B cell (primary cell): Measurements from ENCODE around the gene NAV2. TPM values are rescaled to one million over a fixed set of nuclear protein-coding genes. Genes with fewer than 3 reads are reported as not detected.

Experiments
- ATAC-seq: fragments of 200-7000 bp; cut with Tn5 transposase; one replicate; pipeline ENCODE4 v1.10.0; 2021; ENCODE audit warnings: low read depth, mild to moderate bottlenecking, moderate number of reproducible peaks, moderate library complexity
- CTCF ChIA-PET: fragments of 350-600 bp; sonication (Branson Sonifier 250); formaldehyde crosslinking; loops from one replicate; lab custom pipeline; 2021; ENCODE audit warnings: antibody characterized with exemption, inconsistent platforms; lab: Charles Lee
- POLR2A ChIA-PET: fragments of 350-600 bp; sonication (Branson Sonifier 250); formaldehyde crosslinking; loops from one replicate; lab custom pipeline; 2021; ENCODE audit warnings: antibody characterized with exemption; lab: Charles Lee
- DNase-seq: peaks from one replicate; pipeline ENCODE4 v3.0.0; 2013
- H2AFZ ChIP-seq: 2 replicates; pipeline ENCODE4 v1.6.1; 2012; ENCODE audit warnings: mild to moderate bottlenecking, low read depth, low read length; ENCODE audit not compliant: insufficient read depth, poor library complexity, severe bottlenecking
- H3K27ac ChIP-seq, 2 donors: 1 replicate in 1 of 2; 2 replicates in 1 of 2; pipeline ENCODE4 v1.5.1; 2012 to 2013; ENCODE audit warnings: low read length in 2 of 2, mild to moderate bottlenecking in 2 of 2, moderate library complexity in 1 of 2
- H3K27me3 ChIP-seq, 4 experiments: fragments of 200-600 bp in 1 of 4; sonication (generic) in 1 of 4; replicated peaks in 1 of 4; 1 replicate in 2 of 4; 2 replicates in 2 of 4; pipeline versions ENCODE4 v1.6.1 to v1.7.0; 2013 to 2016; ENCODE audit warnings: low read length in 3 of 4, mild to moderate bottlenecking in 2 of 4, mixed read lengths in 1 of 4, moderate library complexity in 1 of 4; ENCODE audit not compliant: insufficient read depth in 4 of 4, control insufficient read depth in 3 of 4; ENCODE audit errors: control extremely low read depth in 1 of 4
- H3K36me3 ChIP-seq, 2 experiments: replicated peaks in 1 of 2; 1 replicate in 1 of 2; 2 replicates in 1 of 2; pipeline versions ENCODE4 v1.6.1 to v1.7.1; 2013; ENCODE audit warnings: low read length in 1 of 2; ENCODE audit not compliant: insufficient read depth in 2 of 2, control insufficient read depth in 1 of 2; ENCODE audit errors: control extremely low read depth in 1 of 2, extremely low read depth in 1 of 2
- H3K4me1 ChIP-seq, 2 donors: fragments of 200-600 bp in 1 of 2; sonication (generic) in 1 of 2; 1 replicate in 1 of 2; 2 replicates in 1 of 2; pipeline versions ENCODE4 v1.5.1 to v1.6.1; 2013 to 2017; ENCODE audit warnings: low read length in 2 of 2; ENCODE audit not compliant: control insufficient read depth in 2 of 2, insufficient read depth in 2 of 2
- H3K4me2 ChIP-seq: replicated peaks from 2 replicates; pipeline ENCODE3; 2012; ENCODE audit warnings: mild to moderate bottlenecking, low read depth, low read length; ENCODE audit not compliant: poor library complexity, severe bottlenecking
- H3K4me3 ChIP-seq, 5 experiments: fragments of 200-600 bp in 1 of 5; sonication (generic) in 1 of 5; 1 replicate in 3 of 5; 2 replicates in 2 of 5; pipeline versions ENCODE4 v1.5.1 to v1.7.0; 2011 to 2016; ENCODE audit warnings: low read length in 4 of 5, mild to moderate bottlenecking in 4 of 5, low read depth in 2 of 5, control low read depth in 1 of 5, moderate library complexity in 1 of 5; ENCODE audit not compliant: insufficient read depth in 1 of 5; ENCODE audit errors: control extremely low read depth in 1 of 5, extremely low read depth in 1 of 5
- H3K79me2 ChIP-seq: fragments of 200-600 bp; sonication (generic); one replicate; pipeline ENCODE4 v1.6.0; 2016; ENCODE audit warnings: low read length; ENCODE audit not compliant: control insufficient read depth, insufficient read depth
- H3K9ac ChIP-seq: fragments of 200-600 bp; sonication (generic); 2 replicates; pipeline ENCODE4 v1.6.1; 2017; ENCODE audit warnings: mild to moderate bottlenecking, low read length, moderate library complexity
- H3K9me3 ChIP-seq, 3 donors: one replicate each; pipeline versions ENCODE4 v1.6.1 to v1.7.1; 2013; ENCODE audit warnings: low read length in 2 of 3; ENCODE audit not compliant: control insufficient read depth in 2 of 3, insufficient read depth in 1 of 3; ENCODE audit errors: control extremely low read depth in 1 of 3
- H4K20me1 ChIP-seq: 2 replicates; pipeline ENCODE4 v1.6.0; 2012; ENCODE audit warnings: mild to moderate bottlenecking, low read length; ENCODE audit not compliant: insufficient read depth, control insufficient read depth, poor library complexity, severe bottlenecking
- H3K27ac Mint-ChIP-seq: one replicate; pipeline ENCODE4 v1.8.0; 2021; ENCODE audit warnings: mixed read lengths
- H3K27me3 Mint-ChIP-seq: one replicate; pipeline ENCODE4 v1.8.0; 2021; ENCODE audit warnings: mixed read lengths
- H3K4me1 Mint-ChIP-seq: one replicate; pipeline ENCODE4 v1.8.0; 2021; ENCODE audit warnings: mixed read lengths
- H3K4me3 Mint-ChIP-seq: one replicate; pipeline ENCODE4 v1.8.0; 2021; ENCODE audit warnings: mixed read lengths
- H3K9me3 Mint-ChIP-seq: one replicate; pipeline ENCODE4 v1.8.0; 2022; ENCODE audit warnings: mixed read lengths; ENCODE audit not compliant: insufficient read depth
- CTCF ChIP-seq: fragments of 200-600 bp; IDR thresholded peaks from one replicate; pipeline ENCODE4 v1.8.0; 2022; ENCODE audit warnings: antibody characterized with exemption, mild to moderate bottlenecking
- EZH2 ChIP-seq: IDR thresholded peaks from 2 replicates; pipeline ENCODE4 v1.6.1; 2012; ENCODE audit warnings: borderline replicate concordance, low read depth, mild to moderate bottlenecking, moderate library complexity, low read length; ENCODE audit not compliant: insufficient read depth, poor library complexity, severe bottlenecking
- WGBS: methylation state at CpG from one replicate; pipeline ENCODE4 v1.1.5; 2013; ENCODE audit warnings: missing lambda C conversion rate; ENCODE audit not compliant: insufficient coverage; 5-methylcytosine and 5-hydroxymethylcytosine counted together
- intact Hi-C: fragments of 100-400 bp; cut with micrococcal nuclease; formaldehyde crosslinking; loops from one replicate; pipeline ENCODE4 v1.10.0; 2022
- polyA plus RNA-seq: library from polyadenylated mRNA; depleted of rRNA; stranded (reverse); fragments of >200 nt; gene quantifications from 2 replicates; pipeline ENCODE4 v1.2.3, GENCODE V29; 2012
- total RNA-seq, 2 donors: library from RNA; stranded (reverse); fragments of 120-200 nt in 1 of 2; gene quantifications; 1 replicate in 1 of 2; 2 replicates in 1 of 2; pipeline versions ENCODE4 v1.2.3 to v1.2.4, GENCODE V29; 2013 to 2022

NAV2 gene
- total and polyA plus RNA-seq, 2 donors (not counting 1 experiment from before 2014, with no cell fraction given) = 0.82 to 22.2 TPM

- no peak overlapping the region for H3K4me3 Mint-ChIP-seq
- TF ChIP-seq CTCF (no peak), EZH2 (no peak)
- no peak overlapping the region for H3K4me2 ChIP-seq
- 71% methylated on average over 4 of the region's 5 CpGs for WGBS
- no peaks in the 10 kb centered on the region for H3K36me3 ChIP-seq
- peaks cover 8% of the 10 kb centered on the region for H3K4me1 Mint-ChIP-seq
- no peaks in the 10 kb centered on the region for H3K9me3 Mint-ChIP-seq
- intact Hi-C loops = no loop called here
- ATAC-seq (no peak), DNase-seq (no peak)
- H3K4me3 ChIP-seq = no peak overlapping the region
- H3K27me3 Mint-ChIP-seq = peaks cover 35% of the 10 kb centered on the region
- no peak overlapping the region for H3K27ac ChIP-seq
- H3K9ac ChIP-seq = no peak overlapping the region
- ChIA-PET POLR2A (no interaction called here), CTCF (interaction anchor here (1.9 kb wide), 1 partner anchor 185 kb away, joined by 4 read pairs; no protein-coding TSS in a partner anchor)
- peaks cover 0 to 6% (median 1%) of the 10 kb centered on the region in 4 experiments for H3K27me3 ChIP-seq
- no peak overlapping the region for H2AFZ ChIP-seq
- no peaks in the 10 kb centered on the region for H3K79me2 ChIP-seq
- H3K9me3 ChIP-seq = no peaks in the 10 kb centered on the region
- H3K27ac Mint-ChIP-seq = no peak overlapping the region
- peaks cover 4% of the 10 kb centered on the region in 2 donors for H3K4me1 ChIP-seq
- H4K20me1 ChIP-seq = no peaks in the 10 kb centered on the region
Measured at GRCh38 chr11:19947537-19948114, 235.0 kb downstream of the NAV2 start.

GRCh38 chr11:19949606-19950005, 237.0 kb downstream of the NAV2 start:
- no peak overlapping the region for H3K9ac ChIP-seq
- Mint-ChIP-seq H3K4me3 (no peak overlapping the region), H3K9me3 (no peaks in the 10 kb centered on the region), H3K4me1 (peaks cover 8% of the 10 kb centered on the region), H3K27ac (no peak overlapping the region), H3K27me3 (peaks cover 34% of the 10 kb centered on the region)
- DNase-seq (no peak), ATAC-seq (no peak)
- intact Hi-C loops = loop anchor here (10.0 kb wide), 1 partner anchor 135 kb away; no protein-coding TSS in a partner anchor
- H3K27me3 ChIP-seq = peaks cover 0 to 7% (median 3%) of the 10 kb centered on the region in 4 experiments
- H3K4me1 ChIP-seq = peaks cover 4% of the 10 kb centered on the region in 2 donors
- H3K36me3 ChIP-seq = no peaks in the 10 kb centered on the region
- no peaks in the 10 kb centered on the region for H3K9me3 ChIP-seq
- 90% methylated on average over 3 of the region's 7 CpGs for WGBS
- ChIA-PET POLR2A (no interaction called here), CTCF (interaction anchor here (1.1 to 4.3 kb wide), 5 partner anchors 10 to 184 kb away, joined by 3 to 18 read pairs (median 12); no protein-coding TSS in a partner anchor)
- H3K27ac ChIP-seq = no peak overlapping the region
- no peak overlapping the region for H2AFZ ChIP-seq
- no peak for TF ChIP-seq CTCF
- no peak for TF ChIP-seq EZH2
- no peaks in the 10 kb centered on the region for H4K20me1 ChIP-seq
- no peak overlapping the region for H3K4me2 ChIP-seq
- no peak overlapping the region for H3K4me3 ChIP-seq
- no peaks in the 10 kb centered on the region for H3K79me2 ChIP-seq
